Mesodermal cell (in vitro differentiated cells): ENCODE measurements around the gene COL19A1.

Source experiments
- H3K27ac ChIP-seq: 2 replicates; pipeline ENCODE4 v1.7.0; 2013; ENCODE audit warnings: mild to moderate bottlenecking, low read depth, low read length, moderate library complexity; ENCODE audit not compliant: severe bottlenecking
- H3K36me3 ChIP-seq: 2 replicates; pipeline ENCODE4 v1.7.1; 2013; ENCODE audit warnings: mild to moderate bottlenecking, low read length, moderate library complexity; ENCODE audit not compliant: control insufficient read depth, insufficient read depth
- H3K4me1 ChIP-seq: one replicate; pipeline ENCODE4 v1.7.1; 2013; ENCODE audit warnings: mild to moderate bottlenecking, low read length; ENCODE audit not compliant: insufficient read depth, control insufficient read depth, poor library complexity, severe bottlenecking
- H3K4me3 ChIP-seq: 2 replicates; pipeline ENCODE4 v1.7.0; 2013; ENCODE audit warnings: low read length, control low read depth, mild to moderate bottlenecking; ENCODE audit not compliant: insufficient read depth, poor library complexity, severe bottlenecking; ENCODE audit errors: extremely low read depth
- H3K9me3 ChIP-seq: 2 replicates; pipeline ENCODE4 v1.7.1; 2013; ENCODE audit warnings: mild to moderate bottlenecking, low read length, moderate library complexity; ENCODE audit not compliant: control insufficient read depth
- whole genome bisulfite sequencing, 2 experiments: methylation state at CpG; one replicate each; pipeline ENCODE4 v1.1.5; 2013; ENCODE audit warnings: missing lambda C conversion rate in 2 of 2; ENCODE audit not compliant: insufficient coverage in 2 of 2; 5-methylcytosine and 5-hydroxymethylcytosine counted together

The COL19A1 gene

GRCh38 chr6:70163795-70164194 lies 297.4 kb downstream of the COL19A1 start:
- Histone ChIP-seq H3K4me1 (peaks cover 11% of the 10 kb centered on the region), H3K27ac (peak overlapping the region; percentile 32), H3K36me3 (no peaks in the 10 kb centered on the region), H3K4me3 (no peak overlapping the region), H3K9me3 (no peaks in the 10 kb centered on the region)
- WGBS, 2 experiments, result 92 to 93% methylated on average over 2 to 3 of the region's 3 CpGs

GRCh38 chr6:70164556-70164955 lies 298.2 kb downstream of the COL19A1 start:
- H3K4me3 ChIP-seq, result no peak overlapping the region
- peak overlapping the region; percentile 42 for H3K27ac ChIP-seq
- H3K4me1 ChIP-seq, result peaks cover 11% of the 10 kb centered on the region
- H3K36me3 ChIP-seq, result no peaks in the 10 kb centered on the region
- no peaks in the 10 kb centered on the region for H3K9me3 ChIP-seq
- WGBS, 2 experiments, result 86 to 88% methylated on average over 1 of the region's 2 CpGs

GRCh38 chr6:70166088-70166958 lies 300.0 kb downstream of the COL19A1 start:
- H3K4me1 ChIP-seq, result peaks cover 13% of the 10 kb centered on the region
- 22 to 40% methylated on average over 9 to 12 of the region's 24 CpGs for WGBS, 2 experiments
- H3K4me3 ChIP-seq, result no peak overlapping the region

GRCh38 chr6:70168681-70169377 lies 302.5 kb downstream of the COL19A1 start:
- WGBS, 2 experiments, result 77 to 81% methylated on average over 4 to 5 of the region's 5 CpGs
- Histone ChIP-seq H3K9me3 (no peaks in the 10 kb centered on the region), H3K4me1 (peaks cover 13% of the 10 kb centered on the region), H3K36me3 (no peaks in the 10 kb centered on the region), H3K4me3 (no peak overlapping the region), H3K27ac (no peak overlapping the region)

More at GRCh38 chr6:70166088-70166958, 300.0 kb downstream of the COL19A1 start:
- no peaks in the 10 kb centered on the region for H3K36me3 ChIP-seq
- no peak overlapping the region for H3K27ac ChIP-seq
- no peaks in the 10 kb centered on the region for H3K9me3 ChIP-seq

GRCh38 chr6:70171236-70171635 lies 304.9 kb downstream of the COL19A1 start:
- Histone ChIP-seq H3K9me3 (no peaks in the 10 kb centered on the region), H3K36me3 (no peaks in the 10 kb centered on the region), H3K4me1 (peaks cover 2% of the 10 kb centered on the region), H3K4me3 (no peak overlapping the region), H3K27ac (peak overlapping the region; percentile 37)

- 58 to 82% methylated on average over 2 of the region's 2 CpGs for WGBS, 2 experiments
- Histone ChIP-seq H3K4me3 (no peak overlapping the region), H3K27ac (no peak overlapping the region), H3K4me1 (peaks cover 2% of the 10 kb centered on the region), H3K36me3 (no peaks in the 10 kb centered on the region), H3K9me3 (no peaks in the 10 kb centered on the region)
Observed at GRCh38 chr6:70172252-70172651, 305.9 kb downstream of the COL19A1 start.

- 100% methylated on average over 1 of the region's 2 CpGs; no CpG with 5 or more reads in 1 of the 2 experiments for WGBS, 2 experiments
- H3K4me3 ChIP-seq, result no peak overlapping the region
- no peaks in the 10 kb centered on the region for H3K36me3 ChIP-seq
- no peaks in the 10 kb centered on the region for H3K9me3 ChIP-seq
- no peak overlapping the region for H3K27ac ChIP-seq
- peaks cover under 1% of the 10 kb centered on the region for H3K4me1 ChIP-seq
Observed at GRCh38 chr6:70175770-70176169, 309.4 kb downstream of the COL19A1 start.

GRCh38 chr6:70176842-70177550 lies 310.6 kb downstream of the COL19A1 start:
- no peaks in the 10 kb centered on the region for H3K4me1 ChIP-seq
- no peaks in the 10 kb centered on the region for H3K36me3 ChIP-seq
- no peak overlapping the region for H3K27ac ChIP-seq
- WGBS, 2 experiments, result 65 to 86% methylated on average over 1 to 2 of the region's 3 CpGs
- H3K9me3 ChIP-seq, result no peaks in the 10 kb centered on the region
- H3K4me3 ChIP-seq, result no peak overlapping the region

GRCh38 chr6:70180183-70180900 lies 314.0 kb downstream of the COL19A1 start:
- Histone ChIP-seq H3K4me3 (no peak overlapping the region), H3K9me3 (no peaks in the 10 kb centered on the region), H3K27ac (no peak overlapping the region), H3K4me1 (no peaks in the 10 kb centered on the region), H3K36me3 (no peaks in the 10 kb centered on the region)
- WGBS, 2 experiments, result 100% methylated on average over 1 of the region's 2 CpGs; no CpG with 5 or more reads in 1 of the 2 experiments

GRCh38 chr6:70180901-70181599 lies 314.7 kb downstream of the COL19A1 start:
- no peaks in the 10 kb centered on the region for H3K9me3 ChIP-seq
- no peak overlapping the region for H3K27ac ChIP-seq
- 60 to 75% methylated on average over 1 of the region's 1 CpG for WGBS, 2 experiments
- H3K36me3 ChIP-seq, result no peaks in the 10 kb centered on the region
- H3K4me1 ChIP-seq, result no peaks in the 10 kb centered on the region
- H3K4me3 ChIP-seq, result no peak overlapping the region
